ENCODE measurements around the gene USP17L10.
"Not testable (repeated sequence)": the region's sequence is repeated elsewhere in the genome, so short reads cannot be mapped to it uniquely, and the experiment has no call there.

Gene USP17L10, protein sequence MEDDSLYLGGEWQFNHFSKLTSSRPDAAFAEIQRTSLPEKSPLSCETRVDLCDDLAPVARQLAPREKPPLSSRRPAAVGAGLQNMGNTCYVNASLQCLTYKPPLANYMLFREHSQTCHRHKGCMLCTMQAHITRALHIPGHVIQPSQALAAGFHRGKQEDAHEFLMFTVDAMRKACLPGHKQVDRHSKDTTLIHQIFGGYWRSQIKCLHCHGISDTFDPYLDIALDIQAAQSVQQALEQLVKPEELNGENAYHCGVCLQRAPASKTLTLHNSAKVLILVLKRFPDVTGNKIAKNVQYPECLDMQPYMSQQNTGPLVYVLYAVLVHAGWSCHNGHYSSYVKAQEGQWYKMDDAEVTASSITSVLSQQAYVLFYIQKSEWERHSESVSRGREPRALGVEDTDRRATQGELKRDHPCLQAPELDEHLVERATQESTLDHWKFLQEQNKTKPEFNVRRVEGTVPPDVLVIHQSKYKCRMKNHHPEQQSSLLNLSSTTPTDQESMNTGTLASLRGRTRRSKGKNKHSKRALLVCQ

DNA sequence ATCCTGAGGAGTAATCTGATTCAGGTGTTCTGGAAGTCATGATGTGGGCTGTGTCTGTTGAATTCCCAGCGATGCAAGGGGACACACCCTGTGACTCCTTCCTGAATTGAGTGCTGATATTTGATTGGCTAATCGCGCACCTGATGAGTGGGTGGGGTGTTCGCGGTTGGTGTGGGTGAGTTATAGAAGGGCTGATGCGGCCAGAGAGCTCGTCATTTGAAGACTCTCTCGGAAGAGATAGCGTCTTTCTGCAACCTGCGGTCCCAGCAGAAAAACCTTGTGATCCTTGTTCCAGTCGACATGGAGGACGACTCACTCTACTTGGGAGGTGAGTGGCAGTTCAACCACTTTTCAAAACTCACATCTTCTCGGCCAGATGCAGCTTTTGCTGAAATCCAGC, at the start of gene USP17L10:
USP17L10 (plus strand) TSS at position 301 of the 400 bp plus-strand sequence; CDS start at position 301, 0 bp downstream.
- not testable (repeated sequence) for DNase-seq (ENCODE audit: low read depth in 1 of 2, low spot score in 1 of 2)

DNA sequence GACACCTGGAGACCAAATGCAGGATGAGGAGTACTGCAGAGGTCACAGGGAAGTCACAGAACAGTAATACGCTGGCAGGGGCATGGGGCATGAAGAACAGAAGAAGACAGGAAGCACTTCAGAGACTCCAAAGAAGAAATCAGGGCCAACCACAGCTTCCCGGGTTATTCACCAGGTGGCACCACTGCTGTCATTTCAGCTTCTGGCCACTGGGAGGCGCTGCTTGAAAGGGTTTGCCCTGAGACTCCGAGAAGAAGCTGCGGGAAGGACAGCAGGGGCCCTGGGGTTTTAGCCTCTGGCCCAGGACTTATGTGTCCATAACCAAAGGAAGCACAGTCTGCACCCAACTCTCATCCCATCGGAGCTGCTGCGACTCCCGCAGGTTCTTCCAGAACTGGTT, 44.5 kb upstream of the USP17L10 start:
- DNase-seq (ENCODE audit: low read depth in 1 of 2, low spot score in 1 of 2): not testable (repeated sequence)

DNA sequence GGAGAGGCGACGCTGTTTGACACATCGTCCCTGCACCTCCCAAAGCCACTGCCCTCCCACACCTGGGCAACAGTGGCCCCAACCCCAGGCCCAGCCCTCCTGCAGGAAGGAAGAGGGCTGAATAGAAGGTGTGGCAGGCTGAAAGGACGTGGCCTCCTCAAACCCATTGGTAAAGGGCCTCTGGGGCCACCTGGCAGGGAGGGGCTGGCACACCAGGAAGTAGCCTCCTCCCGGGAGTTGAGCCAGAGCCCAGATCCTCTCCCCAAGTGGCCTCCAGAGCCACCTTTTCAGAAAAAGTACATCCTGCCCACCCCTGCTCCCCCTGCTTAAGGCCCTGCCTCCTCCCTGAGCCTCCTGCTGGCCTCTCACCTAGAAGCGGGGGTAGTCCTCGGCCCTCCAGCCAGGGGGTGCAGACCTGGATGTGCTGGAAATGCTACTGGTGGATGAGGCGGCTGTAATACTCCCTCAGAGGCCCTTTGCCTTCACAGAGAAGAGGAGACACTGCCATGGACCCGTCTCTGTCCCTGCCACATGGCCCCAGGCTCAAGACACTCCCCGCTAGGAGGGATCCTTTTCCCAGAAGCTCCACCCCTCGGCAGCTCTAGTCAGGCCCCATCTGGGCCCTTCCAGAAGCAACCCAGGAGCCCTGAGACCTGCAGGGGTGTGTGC, 40.5 kb upstream of the USP17L10 start, which contains the start of gene FAM90A26:
FAM90A26 (plus strand) TSS at position 619 of the 669 bp plus-strand sequence. CDS start 2,764 bp downstream, outside the sequence.
- DNase-seq (ENCODE audit: low read depth in 1 of 2, low spot score in 1 of 2): not testable (repeated sequence)

DNA sequence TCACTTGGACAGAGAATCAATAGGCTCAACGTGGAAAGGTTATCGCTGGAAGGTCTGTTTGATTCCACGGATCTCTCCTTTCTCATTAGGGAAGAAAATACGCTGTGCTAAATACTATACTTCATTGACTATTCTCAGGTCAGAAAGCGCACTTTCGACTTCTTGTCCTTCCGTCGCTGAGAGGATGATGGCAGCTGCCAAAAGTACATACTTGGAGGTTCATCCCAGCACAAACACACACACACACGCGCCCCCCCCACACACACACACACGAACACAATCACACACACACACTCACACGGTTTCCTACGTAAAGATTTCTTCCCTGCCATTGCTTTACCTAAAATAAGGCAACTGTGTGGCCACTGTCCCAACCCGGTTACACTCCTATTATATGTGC, 4.2 kb downstream of the USP17L10 start:
- not testable (repeated sequence) for DNase-seq (ENCODE audit: low read depth in 1 of 2, low spot score in 1 of 2)

DNA sequence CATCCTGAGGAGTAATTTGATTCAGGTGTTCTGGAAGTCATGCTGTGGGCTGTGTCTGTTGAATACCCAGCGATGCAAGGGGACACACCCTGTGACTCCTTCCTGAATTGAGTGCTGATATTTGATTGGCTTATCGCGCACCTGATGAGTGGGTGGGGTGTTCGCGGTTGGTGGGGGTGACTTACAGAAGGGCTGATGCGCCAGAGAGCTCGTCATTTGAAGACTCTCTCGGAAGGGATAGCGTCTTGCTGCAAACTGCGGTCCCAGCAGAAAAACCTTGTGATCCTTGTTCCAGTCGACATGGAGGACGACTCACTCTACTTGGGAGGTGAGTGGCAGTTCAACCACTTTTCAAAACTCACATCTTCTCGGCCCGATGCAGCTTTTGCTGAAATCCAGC, 4.6 kb downstream of the USP17L10 start, which contains the start of gene USP17L11:
USP17L11 (plus strand) TSS at position 301 of the 400 bp plus-strand sequence; CDS start at position 301, 0 bp downstream.
- not testable (repeated sequence) for DNase-seq (ENCODE audit: low read depth in 1 of 2, low spot score in 1 of 2)

DNA sequence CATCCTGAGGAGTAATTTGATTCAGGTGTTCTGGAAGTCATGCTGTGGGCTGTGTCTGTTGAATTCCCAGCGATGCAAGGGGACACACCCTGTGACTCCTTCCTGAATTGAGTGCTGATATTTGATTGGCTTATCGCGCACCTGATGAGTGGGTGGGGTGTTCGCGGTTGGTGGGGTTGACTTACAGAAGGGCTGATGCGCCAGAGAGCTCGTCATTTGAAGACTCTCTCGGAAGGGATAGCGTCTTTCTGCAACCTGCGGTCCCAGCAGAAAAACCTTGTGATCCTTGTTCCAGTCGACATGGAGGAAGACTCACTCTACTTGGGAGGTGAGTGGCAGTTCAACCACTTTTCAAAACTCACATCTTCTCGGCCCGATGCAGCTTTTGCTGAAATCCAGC, 9.4 kb downstream of the USP17L10 start, which contains the start of gene USP17L12:
USP17L12 (plus strand) TSS at position 301 of the 400 bp plus-strand sequence; CDS start at position 301, 0 bp downstream.
- not testable (repeated sequence) for DNase-seq (ENCODE audit: low read depth in 1 of 2, low spot score in 1 of 2)

DNA sequence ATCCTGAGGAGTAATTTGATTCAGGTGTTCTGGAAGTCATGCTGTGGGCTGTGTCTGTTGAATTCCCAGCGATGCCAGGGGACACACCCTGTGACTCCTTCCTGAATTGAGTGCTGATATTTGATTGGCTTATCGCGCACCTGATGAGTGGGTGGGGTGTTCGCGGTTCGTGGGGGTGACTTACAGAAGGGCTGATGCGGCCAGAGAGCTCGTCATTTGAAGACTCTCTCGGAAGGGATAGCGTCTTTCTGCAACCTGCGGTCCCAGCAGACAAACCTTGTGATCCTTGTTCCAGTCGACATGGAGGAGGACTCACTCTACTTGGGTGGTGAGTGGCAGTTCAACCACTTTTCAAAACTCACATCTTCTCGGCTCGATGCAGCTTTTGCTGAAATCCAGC, 14.1 kb downstream of the USP17L10 start, which contains the start of gene USP17L13:
USP17L13 (plus strand) TSS at position 301 of the 400 bp plus-strand sequence; CDS start at position 301, 0 bp downstream.
- DNase-seq (ENCODE audit: low read depth in 1 of 2, low spot score in 1 of 2): not testable (repeated sequence)

DNA sequence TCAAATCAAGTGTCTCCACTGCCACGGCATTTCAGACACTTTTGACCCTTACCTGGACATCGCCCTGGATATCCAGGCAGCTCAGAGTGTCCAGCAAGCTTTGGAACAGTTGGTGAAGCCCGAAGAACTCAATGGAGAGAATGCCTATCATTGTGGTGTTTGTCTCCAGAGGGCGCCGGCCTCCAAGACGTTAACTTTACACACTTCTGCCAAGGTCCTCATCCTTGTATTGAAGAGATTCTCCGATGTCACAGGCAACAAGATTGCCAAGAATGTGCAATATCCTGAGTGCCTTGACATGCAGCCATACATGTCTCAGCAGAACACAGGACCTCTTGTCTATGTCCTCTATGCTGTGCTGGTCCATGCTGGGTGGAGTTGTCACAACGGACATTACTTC, 19.8 kb downstream of the USP17L10 start:
- not testable (repeated sequence) for DNase-seq (ENCODE audit: low read depth in 1 of 2, low spot score in 1 of 2)

DNA sequence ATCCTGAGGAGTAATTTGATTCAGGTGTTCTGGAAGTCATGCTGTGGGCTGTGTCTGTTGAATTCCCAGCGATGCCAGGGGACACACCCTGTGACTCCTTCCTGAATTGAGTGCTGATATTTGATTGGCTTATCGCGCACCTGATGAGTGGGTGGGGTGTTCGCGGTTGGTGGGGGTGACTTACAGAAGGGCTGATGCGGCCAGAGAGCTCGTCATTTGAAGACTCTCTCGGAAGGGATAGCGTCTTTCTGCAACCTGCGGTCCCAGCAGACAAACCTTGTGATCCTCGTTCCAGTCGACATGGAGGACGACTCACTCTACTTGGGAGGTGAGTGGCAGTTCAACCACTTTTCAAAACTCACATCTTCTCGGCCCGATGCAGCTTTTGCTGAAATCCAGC, 23.6 kb downstream of the USP17L10 start, which contains the start of gene USP17L15:
USP17L15 (plus strand) TSS at position 301 of the 400 bp plus-strand sequence; CDS start at position 301, 0 bp downstream.
- not testable (repeated sequence) for DNase-seq (ENCODE audit: low read depth in 1 of 2, low spot score in 1 of 2)

DNA sequence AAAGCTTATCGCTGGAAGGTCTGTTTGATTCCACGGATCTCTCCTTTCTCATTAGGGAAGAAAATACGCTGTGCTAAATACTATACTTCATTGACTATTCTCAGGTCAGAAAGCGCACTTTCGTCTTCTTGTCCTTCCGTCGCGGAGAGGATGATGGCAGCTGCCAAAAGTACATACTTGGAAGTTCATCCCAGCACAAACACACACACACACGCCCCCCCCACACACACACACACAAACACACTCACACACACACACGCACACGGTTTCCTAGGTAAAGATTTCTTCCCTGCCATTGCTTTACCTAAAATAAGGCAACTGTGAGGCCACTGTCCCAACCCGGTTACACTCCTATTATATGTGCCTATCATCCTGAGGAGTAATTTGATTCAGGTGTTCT, 28.0 kb downstream of the USP17L10 start:
- DNase-seq (ENCODE audit: low read depth in 1 of 2, low spot score in 1 of 2): not testable (repeated sequence)

DNA sequence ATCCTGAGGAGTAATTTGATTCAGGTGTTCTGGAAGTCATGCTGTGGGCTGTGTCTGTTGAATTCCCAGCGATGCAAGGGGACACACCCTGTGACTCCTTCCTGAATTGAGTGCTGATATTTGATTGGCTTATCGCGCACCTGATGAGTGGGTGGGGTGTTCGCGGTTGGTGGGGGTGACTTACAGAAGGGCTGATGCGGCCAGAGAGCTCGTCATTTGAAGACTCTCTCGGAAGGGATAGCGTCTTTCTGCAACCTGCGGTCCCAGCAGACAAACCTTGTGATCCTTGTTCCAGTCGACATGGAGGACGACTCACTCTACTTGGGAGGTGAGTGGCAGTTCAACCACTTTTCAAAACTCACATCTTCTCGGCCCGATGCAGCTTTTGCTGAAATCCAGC, 33.1 kb downstream of the USP17L10 start, which contains the start of gene USP17L17:
USP17L17 (plus strand) TSS at position 301 of the 400 bp plus-strand sequence; CDS start at position 301, 0 bp downstream.
- not testable (repeated sequence) for DNase-seq (ENCODE audit: low read depth in 1 of 2, low spot score in 1 of 2)

DNA sequence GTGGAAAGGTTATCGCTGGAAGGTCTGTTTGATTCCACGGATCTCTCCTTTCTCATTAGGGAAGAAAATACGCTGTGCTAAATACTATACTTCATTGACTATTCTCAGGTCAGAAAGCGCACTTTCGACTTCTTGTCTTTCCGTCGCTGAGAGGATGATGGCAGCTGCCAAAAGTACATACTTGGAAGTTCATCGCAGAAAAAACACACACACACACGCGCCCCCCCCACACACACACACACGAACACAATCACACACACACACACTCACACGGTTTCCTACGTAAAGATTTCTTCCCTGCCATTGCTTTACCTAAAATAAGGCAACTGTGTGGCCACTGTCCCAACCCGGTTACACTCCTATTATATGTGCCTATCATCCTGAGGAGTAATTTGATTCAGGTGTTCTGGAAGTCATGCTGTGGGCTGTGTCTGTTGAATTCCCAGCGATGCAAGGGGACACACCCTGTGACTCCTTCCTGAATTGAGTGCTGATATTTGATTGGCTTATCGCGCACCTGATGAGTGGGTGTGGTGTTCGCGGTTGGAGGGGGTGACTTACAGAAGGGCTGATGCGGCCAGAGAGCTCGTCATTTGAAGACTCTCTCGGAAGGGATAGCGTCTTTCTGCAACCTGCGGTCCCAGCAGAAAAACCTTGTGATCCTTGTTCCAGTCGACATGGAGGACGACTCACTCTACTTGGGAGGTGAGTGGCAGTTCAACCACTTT, 37.7 kb downstream of the USP17L10 start, which contains the start of gene USP17L18:
USP17L18 (plus strand) TSS at position 678 of the 728 bp plus-strand sequence; CDS start at position 678, 0 bp downstream.
- not testable (repeated sequence) for DNase-seq (ENCODE audit: low read depth in 1 of 2, low spot score in 1 of 2)

DNA sequence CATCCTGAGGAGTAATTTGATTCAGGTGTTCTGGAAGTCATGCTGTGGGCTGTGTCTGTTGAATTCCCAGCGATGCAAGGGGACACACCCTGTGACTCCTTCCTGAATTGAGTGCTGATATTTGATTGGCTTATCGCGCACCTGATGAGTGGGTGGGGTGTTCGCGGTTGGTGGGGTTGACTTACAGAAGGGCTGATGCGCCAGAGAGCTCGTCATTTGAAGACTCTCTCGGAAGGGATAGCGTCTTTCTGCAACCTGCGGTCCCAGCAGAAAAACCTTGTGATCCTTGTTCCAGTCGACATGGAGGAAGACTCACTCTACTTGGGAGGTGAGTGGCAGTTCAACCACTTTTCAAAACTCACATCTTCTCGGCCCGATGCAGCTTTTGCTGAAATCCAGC, 42.6 kb downstream of the USP17L10 start, which contains the start of gene USP17L19:
USP17L19 (plus strand) TSS at position 301 of the 400 bp plus-strand sequence; CDS start at position 301, 0 bp downstream.
- DNase-seq (ENCODE audit: low read depth in 1 of 2, low spot score in 1 of 2): not testable (repeated sequence)

DNA sequence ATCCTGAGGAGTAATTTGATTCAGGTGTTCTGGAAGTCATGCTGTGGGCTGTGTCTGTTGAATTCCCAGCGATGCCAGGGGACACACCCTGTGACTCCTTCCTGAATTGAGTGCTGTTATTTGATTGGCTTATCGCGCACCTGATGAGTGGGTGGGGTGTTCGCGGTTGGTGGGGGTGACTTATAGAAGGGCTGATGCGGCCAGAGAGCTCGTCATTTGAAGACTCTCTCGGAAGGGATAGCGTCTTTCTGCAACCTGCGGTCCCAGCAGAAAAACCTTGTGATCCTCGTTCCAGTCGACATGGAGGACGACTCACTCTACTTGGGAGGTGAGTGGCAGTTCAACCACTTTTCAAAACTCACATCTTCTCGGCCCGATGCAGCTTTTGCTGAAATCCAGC, 47.4 kb downstream of the USP17L10 start, which contains the start of gene USP17L20:
USP17L20 (plus strand) TSS at position 301 of the 400 bp plus-strand sequence; CDS start at position 301, 0 bp downstream.
- not testable (repeated sequence) for DNase-seq (ENCODE audit: low read depth in 1 of 2, low spot score in 1 of 2)
